ENCODE data around the gene XRCC4.
"Not testable (repeated sequence)": the region's sequence is repeated elsewhere in the genome, so short reads cannot be mapped to it uniquely, and the experiment has no call there.

The XRCC4 gene

DNA sequence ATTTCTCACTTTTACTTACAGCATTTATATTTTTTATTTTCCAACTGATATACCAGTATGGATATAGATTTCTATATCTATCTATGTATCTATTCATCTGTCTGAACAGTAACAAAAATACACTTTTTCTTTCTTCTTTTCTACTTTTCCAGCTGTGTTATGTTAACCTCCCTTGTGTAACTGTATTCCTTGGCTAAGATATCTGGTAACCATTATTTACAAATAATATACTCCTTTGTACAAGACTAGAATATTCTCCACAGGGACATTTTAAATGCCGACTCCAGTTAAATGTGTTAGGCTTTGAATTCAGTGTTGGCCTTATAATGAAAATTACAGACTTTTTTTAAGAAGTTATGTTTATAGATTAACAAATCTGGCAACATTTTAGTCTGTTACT lies 168.7 kb downstream of the XRCC4 start:
- DNase-seq (ENCODE audit: extremely low read depth, low read depth) = no peak
- TF ChIP-seq, protein P1, sequence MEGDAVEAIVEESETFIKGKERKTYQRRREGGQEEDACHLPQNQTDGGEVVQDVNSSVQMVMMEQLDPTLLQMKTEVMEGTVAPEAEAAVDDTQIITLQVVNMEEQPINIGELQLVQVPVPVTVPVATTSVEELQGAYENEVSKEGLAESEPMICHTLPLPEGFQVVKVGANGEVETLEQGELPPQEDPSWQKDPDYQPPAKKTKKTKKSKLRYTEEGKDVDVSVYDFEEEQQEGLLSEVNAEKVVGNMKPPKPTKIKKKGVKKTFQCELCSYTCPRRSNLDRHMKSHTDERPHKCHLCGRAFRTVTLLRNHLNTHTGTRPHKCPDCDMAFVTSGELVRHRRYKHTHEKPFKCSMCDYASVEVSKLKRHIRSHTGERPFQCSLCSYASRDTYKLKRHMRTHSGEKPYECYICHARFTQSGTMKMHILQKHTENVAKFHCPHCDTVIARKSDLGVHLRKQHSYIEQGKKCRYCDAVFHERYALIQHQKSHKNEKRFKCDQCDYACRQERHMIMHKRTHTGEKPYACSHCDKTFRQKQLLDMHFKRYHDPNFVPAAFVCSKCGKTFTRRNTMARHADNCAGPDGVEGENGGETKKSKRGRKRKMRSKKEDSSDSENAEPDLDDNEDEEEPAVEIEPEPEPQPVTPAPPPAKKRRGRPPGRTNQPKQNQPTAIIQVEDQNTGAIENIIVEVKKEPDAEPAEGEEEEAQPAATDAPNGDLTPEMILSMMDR (IDR thresholded peaks at IDR 0.05; ENCODE audit: low read depth, low read length, missing control alignments) = no peak
- H3K4me3 ChIP-seq (replicated peaks; ENCODE audit: low read depth, low read length) = no peak overlapping the region

DNA sequence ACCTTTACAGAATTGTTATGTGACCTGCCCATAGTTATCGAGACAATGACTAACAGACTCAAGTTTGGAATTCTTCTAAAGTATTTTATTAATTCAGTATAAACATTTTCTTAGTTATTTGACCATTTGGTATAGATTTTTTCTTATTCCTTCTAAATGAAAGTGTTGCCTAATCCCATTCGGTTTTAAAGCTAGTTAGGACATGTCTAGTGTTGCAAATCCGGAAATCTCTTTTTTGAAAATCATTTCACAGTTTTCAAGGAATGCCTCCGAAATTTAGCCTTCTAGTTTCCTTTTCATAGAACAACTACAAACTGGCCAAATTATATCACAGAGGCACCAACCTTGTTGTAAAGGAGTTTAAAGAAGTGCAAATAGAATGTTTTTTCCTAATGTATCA lies 171.8 kb downstream of the XRCC4 start:
- DNase-seq (ENCODE audit: extremely low read depth, low read depth) = no peak
- no peak overlapping the region for H3K4me3 ChIP-seq (replicated peaks; ENCODE audit: low read depth, low read length)
- TF ChIP-seq, protein P1 (IDR thresholded peaks at IDR 0.05; ENCODE audit: low read depth, low read length, missing control alignments) = no peak

- H3K4me3 ChIP-seq (replicated peaks; ENCODE audit: low read depth, low read length) = no peak overlapping the region
- DNase-seq (ENCODE audit: extremely low read depth, low read depth) = no peak
- TF ChIP-seq, protein P1 (IDR thresholded peaks at IDR 0.05; ENCODE audit: low read depth, low read length, missing control alignments) = no peak
Observed at GRCh38 chr5:83251849-83252248, 174.5 kb downstream of the XRCC4 start.

- DNase-seq (ENCODE audit: extremely low read depth, low read depth) = no peak
- no peak overlapping the region for H3K4me3 ChIP-seq (replicated peaks; ENCODE audit: low read depth, low read length)
- TF ChIP-seq, protein P1 (IDR thresholded peaks at IDR 0.05; ENCODE audit: low read depth, low read length, missing control alignments) = no peak
Observed at GRCh38 chr5:83253720-83254119, 176.4 kb downstream of the XRCC4 start.

DNA sequence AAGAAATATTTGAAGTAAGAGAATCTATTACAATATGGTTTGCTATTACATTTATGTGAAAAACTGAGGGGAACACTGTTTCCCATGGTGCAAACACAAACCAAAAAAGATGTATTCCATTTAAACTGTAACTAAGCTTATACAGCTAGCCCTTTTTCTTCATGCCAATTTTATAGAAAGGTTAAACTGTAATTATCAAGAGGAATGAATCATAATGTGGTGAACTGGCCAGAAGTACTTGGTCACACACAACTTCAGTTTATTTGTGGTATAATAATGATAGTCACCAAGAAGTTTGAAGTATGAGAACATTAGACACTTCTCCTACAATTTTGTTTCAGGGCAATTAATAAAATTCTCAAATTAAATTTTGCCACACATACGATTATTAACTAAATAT lies 177.9 kb downstream of the XRCC4 start:
- no peak for DNase-seq (ENCODE audit: extremely low read depth, low read depth)
- H3K4me3 ChIP-seq (replicated peaks; ENCODE audit: low read depth, low read length) = no peak overlapping the region
- TF ChIP-seq, protein P1 (IDR thresholded peaks at IDR 0.05; ENCODE audit: low read depth, low read length, missing control alignments) = no peak

- DNase-seq (ENCODE audit: extremely low read depth, low read depth) = no peak
- TF ChIP-seq, protein P1 (IDR thresholded peaks at IDR 0.05; ENCODE audit: low read depth, low read length, missing control alignments) = no peak
- no peak overlapping the region for H3K4me3 ChIP-seq (replicated peaks; ENCODE audit: low read depth, low read length)
Observed at GRCh38 chr5:83256091-83256780, 178.9 kb downstream of the XRCC4 start.

DNA sequence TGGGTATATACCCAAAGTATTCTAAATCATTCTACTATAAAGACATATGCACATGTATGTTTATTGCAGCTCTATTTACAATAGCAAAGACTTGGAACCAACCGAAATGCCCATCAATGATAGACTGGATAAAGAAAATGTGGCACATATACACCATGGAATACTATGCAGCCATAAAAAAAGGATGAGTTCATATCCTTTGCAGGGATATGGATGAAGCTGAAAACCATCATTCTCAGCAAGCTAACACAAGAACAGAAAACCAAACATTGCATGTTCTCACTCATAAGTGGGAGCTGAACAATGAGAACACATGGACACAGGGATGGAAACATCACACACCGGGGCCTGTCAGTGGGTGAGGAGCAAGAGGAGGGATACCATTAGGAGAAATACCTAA lies 180.3 kb downstream of the XRCC4 start:
- DNase-seq (ENCODE audit: extremely low read depth, low read depth); H3K4me3 ChIP-seq (replicated peaks; ENCODE audit: low read depth, low read length): not testable (repeated sequence)
